ENCODE results near the gene ABCA7. TPM values are rescaled to one million over a fixed set of nuclear protein-coding genes. Genes with fewer than 3 reads are reported as not detected.

Gene ABCA7
- total and polyA plus RNA-seq, 9 donors = 1.4 to 10.5 (median 2.5) TPM

GRCh38 chr19:1074544-1075283, 34.8 kb downstream of the ABCA7 start:
- no peak for TF ChIP-seq POLR2A (IDR thresholded peaks at IDR 0.05)
- TF ChIP-seq EP300 (IDR thresholded peaks at IDR 0.05) = no peak
- no peak for TF ChIP-seq CTCF (IDR thresholded peaks at IDR 0.05)
- peak in 3 of 5 donors; percentile 65 to 74 (median 70) for DNase-seq
- Histone ChIP-seq H3K4me3 (no peak overlapping the region), H3K4me1 (ENCODE audit: insufficient read depth) (no peaks in the 10 kb centered on the region), H3K9me3 (no peaks in the 10 kb centered on the region), H3K27me3 (peaks cover 5% of the 10 kb centered on the region), H3K36me3 (no peaks in the 10 kb centered on the region), H3K27ac (no peak overlapping the region)
- 63 to 78% (median 69%) methylated on average over 50 to 54 of the region's 54 CpGs for WGBS, 3 donors
- intact Hi-C loops (cut with DNase I) = no loop called here

GRCh38 chr19:1076046-1076386, 36.1 kb downstream of the ABCA7 start:
- H3K9me3 ChIP-seq = no peaks in the 10 kb centered on the region
- 73 to 85% (median 80%) methylated on average over 4 of the region's 4 CpGs for WGBS, 3 donors
- no peak for DNase-seq
- H3K4me3 ChIP-seq = no peak overlapping the region
- TF ChIP-seq CTCF (IDR thresholded peaks at IDR 0.05) (no peak), POLR2A (IDR thresholded peaks at IDR 0.05) (no peak), EP300 (IDR thresholded peaks at IDR 0.05) (no peak)
- H3K36me3 ChIP-seq = no peaks in the 10 kb centered on the region
- intact Hi-C loops (cut with DNase I) = no loop called here
- peaks cover 3% of the 10 kb centered on the region for H3K27me3 ChIP-seq
- H3K27ac ChIP-seq = no peak overlapping the region
- H3K4me1 ChIP-seq (ENCODE audit: insufficient read depth) = no peaks in the 10 kb centered on the region

GRCh38 chr19:1076951-1077350, 37.0 kb downstream of the ABCA7 start:
- H3K27ac ChIP-seq = no peak overlapping the region
- H3K9me3 ChIP-seq = no peaks in the 10 kb centered on the region
- intact Hi-C loops (cut with DNase I) = no loop called here
- WGBS, 3 donors = 56 to 76% (median 60%) methylated on average over 16 of the region's 16 CpGs
- no peaks in the 10 kb centered on the region for H3K27me3 ChIP-seq
- TF ChIP-seq POLR2A (IDR thresholded peaks at IDR 0.05) = no peak
- no peak for TF ChIP-seq EP300 (IDR thresholded peaks at IDR 0.05)
- TF ChIP-seq CTCF (IDR thresholded peaks at IDR 0.05) = no peak
- no peaks in the 10 kb centered on the region for H3K36me3 ChIP-seq
- no peak overlapping the region for H3K4me3 ChIP-seq
- peak in 1 of 5 donors; percentile 25 for DNase-seq
- no peaks in the 10 kb centered on the region for H3K4me1 ChIP-seq (ENCODE audit: insufficient read depth)

GRCh38 chr19:1079566-1080111, 39.7 kb downstream of the ABCA7 start:
- intact Hi-C loops (cut with DNase I) = no loop called here
- Histone ChIP-seq H3K27me3 (no peaks in the 10 kb centered on the region), H3K4me3 (no peak overlapping the region), H3K4me1 (ENCODE audit: insufficient read depth) (peaks cover 4% of the 10 kb centered on the region), H3K9me3 (no peaks in the 10 kb centered on the region), H3K27ac (no peak overlapping the region), H3K36me3 (no peaks in the 10 kb centered on the region)
- TF ChIP-seq POLR2A (IDR thresholded peaks at IDR 0.05) = no peak
- TF ChIP-seq CTCF (IDR thresholded peaks at IDR 0.05) = no peak
- no peak for TF ChIP-seq EP300 (IDR thresholded peaks at IDR 0.05)
- DNase-seq = peak in 1 of 5 donors; percentile 24
- WGBS, 3 donors = 79 to 83% (median 80%) methylated on average over 40 to 45 of the region's 45 CpGs
